ENCODE data around the gene MEDAG.

Gene MEDAG

GRCh38 chr13:30872685-30873461 is 33.2 kb upstream of the MEDAG start:
- peak; percentile 76 for DNase-seq (ENCODE audit: low spot score)

GRCh38 chr13:30873499-30873898 is 32.6 kb upstream of the MEDAG start:
- no peak for DNase-seq (ENCODE audit: low spot score)

- no peak for DNase-seq (ENCODE audit: low spot score)
Measured at GRCh38 chr13:30874111-30874510, 32.0 kb upstream of the MEDAG start.

- no peak for DNase-seq (ENCODE audit: low spot score)
Measured at GRCh38 chr13:30874561-30874960, 31.5 kb upstream of the MEDAG start.

GRCh38 chr13:30877335-30877734 is 28.7 kb upstream of the MEDAG start:
- DNase-seq (ENCODE audit: low spot score) = no peak

GRCh38 chr13:30880151-30880855 is 25.8 kb upstream of the MEDAG start:
- DNase-seq (ENCODE audit: low spot score) = no peak

- DNase-seq (ENCODE audit: low spot score) = peak; percentile 74
Measured at GRCh38 chr13:30880856-30881155, 25.3 kb upstream of the MEDAG start.

- DNase-seq (ENCODE audit: low spot score) = no peak
Measured at GRCh38 chr13:30881191-30881651, 24.9 kb upstream of the MEDAG start.

- DNase-seq (ENCODE audit: low spot score) = no peak
Measured at GRCh38 chr13:30882026-30882850, 23.8 kb upstream of the MEDAG start.

GRCh38 chr13:30882996-30883766 is 22.9 kb upstream of the MEDAG start:
- no peak for DNase-seq (ENCODE audit: low spot score)

GRCh38 chr13:30884543-30884942 is 21.5 kb upstream of the MEDAG start:
- no peak for DNase-seq (ENCODE audit: low spot score)

GRCh38 chr13:30889196-30889690 is 16.8 kb upstream of the MEDAG start:
- DNase-seq (ENCODE audit: low spot score) = no peak

GRCh38 chr13:30892966-30893365 is 13.1 kb upstream of the MEDAG start:
- DNase-seq (ENCODE audit: low spot score) = peak; percentile 26

- peak; percentile 58 for DNase-seq (ENCODE audit: low spot score)
Measured at GRCh38 chr13:30895773-30896172, 10.3 kb upstream of the MEDAG start.

- no peak for DNase-seq (ENCODE audit: low spot score)
Measured at GRCh38 chr13:30898070-30898469, 8.0 kb upstream of the MEDAG start.

- peak; percentile 68 for DNase-seq (ENCODE audit: low spot score)
Measured at GRCh38 chr13:30898678-30899241, 7.3 kb upstream of the MEDAG start.

GRCh38 chr13:30900436-30900835 is 5.6 kb upstream of the MEDAG start:
- DNase-seq (ENCODE audit: low spot score) = no peak

GRCh38 chr13:30900952-30901749 is 4.9 kb upstream of the MEDAG start:
- DNase-seq (ENCODE audit: low spot score) = no peak

GRCh38 chr13:30904043-30904442 is 2.0 kb upstream of the MEDAG start:
- no peak for DNase-seq (ENCODE audit: low spot score)

GRCh38 chr13:30906411-30907051 is 460 bp downstream of the MEDAG start:
- DNase-seq (ENCODE audit: low spot score) = no peak
